Activated T-helper 2 cell treated with anti-CD3 and anti-CD28 coated beads, Interferon-gamma antibody, Interleukin-2, Interleukin-4, amounts not matched to agents 10 μg/mL and 5 μg/mL and 100 μg/mL, durations not matched to agents 14 hours and 24 hours and 36 hours (primary cell): ENCODE measurements around the gene GPR143. TPM values are rescaled to one million over a fixed set of nuclear protein-coding genes. Genes with fewer than 3 reads are reported as not detected.
"Not testable (repeated sequence)": the region's sequence is repeated elsewhere in the genome, so short reads cannot be mapped to it uniquely, and the experiment has no call there.

Experiments used
- DNase-seq: peaks from one replicate; pipeline ENCODE4 v3.0.0; 2021; ENCODE audit warnings: low spot score
- H3K27ac Mint-ChIP-seq: one replicate; pipeline ENCODE4 v1.8.0; 2021; ENCODE audit warnings: mixed read lengths
- H3K27me3 Mint-ChIP-seq: one replicate; pipeline ENCODE4 v1.8.0; 2021; ENCODE audit warnings: low read depth, mixed read lengths
- H3K36me3 Mint-ChIP-seq: one replicate; pipeline ENCODE4 v1.8.0; 2021; ENCODE audit warnings: low read depth, mixed read lengths
- H3K4me1 Mint-ChIP-seq: one replicate; pipeline ENCODE4 v1.8.0; 2021; ENCODE audit warnings: low read depth, mixed read lengths
- H3K4me3 Mint-ChIP-seq: one replicate; pipeline ENCODE4 v1.8.0; 2021; ENCODE audit warnings: low read depth, mild to moderate bottlenecking, moderate library complexity, mixed read lengths
- H3K9me3 Mint-ChIP-seq: one replicate; pipeline ENCODE4 v1.8.0; 2021; ENCODE audit warnings: mixed read lengths
- intact Hi-C: fragments of 100-400 bp; cut with micrococcal nuclease; formaldehyde crosslinking; loops from one replicate; pipeline ENCODE4 v1.15.1; 2023
- total RNA-seq: library from RNA; stranded (reverse); gene quantifications from 2 replicates; pipeline ENCODE4 v1.2.3, GENCODE V29; 2022

GPR143 gene
- total RNA-seq, 1 donor from 2014 or later = not detected

DNA sequence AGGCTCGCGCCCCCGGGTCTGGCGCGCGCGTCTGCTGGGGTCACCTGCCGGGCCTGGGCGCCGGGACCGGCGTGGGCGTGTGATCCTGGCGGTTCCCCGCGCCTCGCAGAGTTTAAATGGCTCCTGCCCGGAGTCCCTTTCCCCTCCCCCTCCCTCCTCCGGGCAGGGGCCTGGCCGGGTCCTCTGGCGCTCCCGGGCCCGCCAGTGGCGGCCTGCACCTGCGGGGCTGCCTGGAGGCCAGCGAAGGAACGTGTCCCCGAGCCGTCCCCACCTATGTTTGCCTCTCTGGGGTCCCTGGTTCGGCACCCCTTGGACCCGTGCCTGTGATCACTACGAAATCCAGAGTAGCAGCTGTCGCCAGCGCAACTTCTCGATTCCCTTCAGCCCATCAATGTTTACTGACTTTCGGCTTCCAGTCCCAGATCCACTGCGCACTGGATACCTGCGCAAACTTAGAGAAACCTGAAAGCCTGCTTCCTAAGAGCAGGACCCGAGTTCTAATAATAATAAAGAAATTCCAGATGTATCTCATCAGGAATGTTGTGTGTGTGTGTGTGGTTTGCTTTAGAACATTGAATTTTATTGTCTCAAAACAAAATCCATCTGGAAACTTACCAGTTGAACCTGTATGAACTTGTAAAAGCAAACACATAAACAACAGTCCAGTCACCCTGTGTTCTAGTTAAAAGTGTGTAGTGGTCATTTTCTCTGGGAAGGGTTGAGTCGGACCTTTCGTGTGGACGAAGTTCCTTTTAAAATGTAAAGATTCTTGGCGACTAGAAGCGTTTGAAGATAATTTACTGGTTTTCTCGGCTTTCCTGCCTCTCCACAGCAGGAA, 21.4 kb upstream of the GPR143 start:
- Mint-ChIP-seq H3K4me1 (no peaks in the 10 kb centered on the region), H3K36me3 (no peaks in the 10 kb centered on the region), H3K4me3 (peak overlapping the region; percentile 51), H3K27ac (no peak overlapping the region), H3K9me3 (no peaks in the 10 kb centered on the region), H3K27me3 (peaks cover 38% of the 10 kb centered on the region)
- intact Hi-C loops = no loop called here
- no peak for DNase-seq

DNA sequence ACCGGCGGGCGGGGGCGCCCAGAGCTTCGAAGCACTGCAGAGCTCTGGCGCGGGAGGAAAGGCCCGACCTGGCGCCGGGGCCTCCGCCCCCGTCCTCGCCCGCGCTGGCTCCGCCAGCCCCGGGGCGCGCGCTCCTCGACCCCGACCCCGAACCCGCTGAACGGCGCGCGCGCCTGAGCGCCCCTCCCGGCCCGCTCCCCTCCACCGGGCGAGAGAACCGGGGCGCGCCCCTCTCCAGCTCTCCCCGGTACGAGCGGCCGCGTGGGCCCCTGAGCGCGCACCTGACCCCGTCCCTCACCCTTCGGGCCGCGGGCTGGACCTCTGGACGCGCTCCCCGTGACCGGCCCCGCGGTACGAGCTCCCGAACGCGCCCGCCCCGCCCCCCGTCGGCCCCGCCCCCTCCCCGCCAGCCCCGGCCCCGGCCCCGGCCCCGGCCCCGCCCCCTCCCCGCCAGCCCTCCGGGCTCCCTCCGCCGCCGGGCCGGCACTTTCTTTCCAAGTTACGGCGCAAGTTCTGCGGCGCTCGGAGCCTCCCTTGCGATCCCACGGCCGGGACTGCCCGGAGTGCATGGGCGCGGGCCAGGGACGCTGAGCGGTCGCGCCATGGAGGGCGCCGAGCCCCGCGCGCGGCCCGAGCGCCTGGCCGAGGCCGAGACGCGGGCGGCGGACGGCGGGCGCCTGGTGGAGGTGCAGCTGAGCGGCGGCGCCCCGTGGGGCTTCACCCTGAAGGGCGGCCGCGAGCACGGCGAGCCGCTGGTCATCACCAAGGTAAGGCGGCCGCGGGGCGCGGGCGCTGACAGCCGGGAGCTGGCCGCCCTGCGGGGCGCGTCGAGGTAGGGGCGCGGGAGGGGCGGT, 20.5 kb upstream of the GPR143 start, which contains the start of gene SHROOM2:
SHROOM2 (plus strand) TSS at position 486 of the 854 bp plus-strand sequence; CDS start at position 603, 117 bp downstream.
- peaks cover 38% of the 10 kb centered on the region for H3K27me3 Mint-ChIP-seq
- H3K9me3 Mint-ChIP-seq = no peaks in the 10 kb centered on the region
- no peaks in the 10 kb centered on the region for H3K4me1 Mint-ChIP-seq
- H3K36me3 Mint-ChIP-seq = no peaks in the 10 kb centered on the region
- DNase-seq = no peak
- H3K4me3 Mint-ChIP-seq = peak within 1 kb of the TSS; percentile 51
- H3K27ac Mint-ChIP-seq = no peak within 1 kb of the TSS
- intact Hi-C loops = no loop called here

DNA sequence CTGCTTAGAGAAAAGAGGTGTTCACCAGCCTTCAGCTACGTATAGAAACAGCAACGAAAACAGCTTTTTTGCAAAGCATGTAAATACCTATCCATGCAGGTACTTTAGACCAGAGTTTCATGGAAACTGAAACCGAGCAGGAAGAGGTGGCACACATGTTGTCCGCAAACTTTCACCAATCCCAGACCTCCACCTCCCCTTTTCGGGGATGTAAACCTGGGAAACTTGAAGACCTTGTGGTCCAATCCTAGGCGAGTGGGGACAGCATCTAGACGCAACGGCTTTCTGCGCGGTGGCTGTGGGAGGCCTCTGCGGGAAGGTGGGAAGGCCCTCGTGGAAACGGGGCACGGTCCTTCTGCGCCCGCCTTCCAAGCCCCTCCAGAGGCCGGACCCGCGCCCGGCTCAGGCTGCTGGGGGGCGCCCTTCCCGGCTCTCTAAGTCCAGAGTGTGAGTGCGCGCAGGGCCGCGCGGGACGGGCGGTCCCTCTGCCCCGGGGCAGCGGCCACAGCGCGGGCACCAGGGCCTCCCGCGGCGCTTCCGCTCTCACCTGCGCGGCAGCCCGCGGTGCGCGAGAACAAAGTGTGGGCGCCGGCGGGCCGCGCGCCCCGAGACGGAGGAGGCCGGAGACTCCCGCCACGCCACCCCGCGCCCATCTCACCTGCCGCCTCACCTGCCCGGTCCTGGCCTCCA, 19.8 kb upstream of the GPR143 start:
- Mint-ChIP-seq H3K4me3 (no peak overlapping the region), H3K27ac (no peak overlapping the region), H3K36me3 (no peaks in the 10 kb centered on the region), H3K4me1 (no peaks in the 10 kb centered on the region), H3K9me3 (no peaks in the 10 kb centered on the region), H3K27me3 (peaks cover 38% of the 10 kb centered on the region)
- no peak for DNase-seq
- intact Hi-C loops = no loop called here

DNA sequence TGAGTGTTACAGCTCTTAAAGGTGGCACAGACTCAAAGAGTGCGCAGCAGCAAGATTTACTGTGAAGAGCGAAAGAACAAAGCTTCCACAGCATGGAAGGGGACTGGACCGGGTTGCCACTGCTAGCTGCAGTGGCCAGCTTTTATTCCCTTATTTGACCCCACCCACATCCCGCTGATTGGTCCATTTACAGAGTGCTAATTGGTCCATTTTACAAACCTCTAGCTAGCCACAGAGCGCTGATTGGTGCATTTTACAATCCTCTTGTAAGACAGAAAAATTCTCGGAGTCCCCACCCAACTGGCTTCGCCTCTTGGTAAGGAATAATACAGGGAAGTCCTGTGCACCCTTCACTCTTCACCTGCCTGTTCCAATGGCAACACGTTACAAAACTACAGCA, 18.7 kb upstream of the GPR143 start:
- H3K27ac Mint-ChIP-seq = no peak overlapping the region
- no peak for DNase-seq
- peaks cover 37% of the 10 kb centered on the region for H3K27me3 Mint-ChIP-seq
- H3K36me3 Mint-ChIP-seq = no peaks in the 10 kb centered on the region
- intact Hi-C loops = no loop called here
- H3K4me1 Mint-ChIP-seq = no peaks in the 10 kb centered on the region
- H3K4me3 Mint-ChIP-seq = no peak overlapping the region
- no peaks in the 10 kb centered on the region for H3K9me3 Mint-ChIP-seq

DNA sequence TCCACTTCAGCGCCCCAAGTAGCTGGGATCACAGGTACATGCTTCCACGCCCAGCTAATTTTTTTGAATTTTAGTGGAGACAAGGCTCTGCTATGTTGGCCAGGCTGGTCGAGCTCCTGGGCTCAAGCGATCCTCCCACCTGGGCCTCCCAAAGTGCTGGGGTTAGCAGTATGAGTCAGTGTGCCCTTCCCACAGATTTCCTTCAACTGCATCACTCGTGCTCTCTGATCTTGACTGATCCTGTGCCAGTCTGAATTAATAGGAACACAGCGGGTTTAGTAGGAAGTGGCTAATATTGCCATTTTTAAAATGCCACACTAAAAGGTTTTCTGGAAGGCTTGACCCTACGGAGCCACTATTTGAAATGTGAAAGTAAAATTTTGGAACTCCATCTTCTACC, 16.3 kb upstream of the GPR143 start:
- no peak for DNase-seq
- Mint-ChIP-seq H3K27me3 (peaks cover 30% of the 10 kb centered on the region), H3K9me3 (no peaks in the 10 kb centered on the region), H3K4me3 (no peak overlapping the region), H3K4me1 (no peaks in the 10 kb centered on the region), H3K36me3 (no peaks in the 10 kb centered on the region), H3K27ac (no peak overlapping the region)
- intact Hi-C loops = no loop called here

DNA sequence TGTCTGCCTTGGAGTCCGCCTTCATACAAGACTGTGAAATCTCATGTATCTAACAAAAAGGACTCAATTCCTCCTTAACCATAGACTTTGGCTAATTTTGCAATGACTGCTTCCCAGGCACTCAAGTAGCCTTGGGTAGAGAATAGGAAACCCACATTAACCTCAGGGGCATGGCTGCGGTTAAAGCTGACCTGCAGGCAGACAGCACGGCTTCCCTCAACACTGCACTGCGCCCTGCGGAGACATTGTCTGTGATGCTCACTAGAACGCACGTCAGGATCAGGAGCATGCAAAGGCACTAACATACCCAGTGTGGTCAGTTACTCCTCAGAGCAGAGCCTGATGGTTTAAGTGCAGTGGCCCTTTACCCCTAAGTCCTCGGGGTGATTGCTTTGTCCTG, 10.3 kb upstream of the GPR143 start:
- H3K27me3 Mint-ChIP-seq = peaks cover 13% of the 10 kb centered on the region
- H3K9me3 Mint-ChIP-seq = no peaks in the 10 kb centered on the region
- no peak overlapping the region for H3K4me3 Mint-ChIP-seq
- no peak for DNase-seq
- no peaks in the 10 kb centered on the region for H3K4me1 Mint-ChIP-seq
- no peak overlapping the region for H3K27ac Mint-ChIP-seq
- intact Hi-C loops = no loop called here
- H3K36me3 Mint-ChIP-seq = no peaks in the 10 kb centered on the region

DNA sequence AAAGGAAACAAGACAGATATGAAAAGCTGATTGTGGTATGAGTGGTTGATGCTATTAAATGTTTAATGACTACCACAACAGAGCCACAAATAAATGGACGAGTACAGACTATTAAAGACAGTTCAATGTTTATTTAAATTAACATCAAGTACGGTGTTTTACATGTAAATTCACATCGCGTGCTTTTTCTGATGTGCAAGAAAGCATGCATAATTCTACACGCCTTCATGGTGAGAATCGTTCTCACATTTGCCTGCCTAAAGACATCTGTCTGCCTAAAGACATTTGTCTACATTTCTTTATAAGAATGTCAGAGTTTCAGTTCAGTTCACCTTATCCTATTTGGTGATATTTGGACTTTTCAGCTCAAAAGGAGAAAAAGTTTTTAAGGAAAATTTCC, 7.3 kb upstream of the GPR143 start:
- no peak for DNase-seq
- intact Hi-C loops = no loop called here
- peaks cover 12% of the 10 kb centered on the region for H3K27me3 Mint-ChIP-seq

DNA sequence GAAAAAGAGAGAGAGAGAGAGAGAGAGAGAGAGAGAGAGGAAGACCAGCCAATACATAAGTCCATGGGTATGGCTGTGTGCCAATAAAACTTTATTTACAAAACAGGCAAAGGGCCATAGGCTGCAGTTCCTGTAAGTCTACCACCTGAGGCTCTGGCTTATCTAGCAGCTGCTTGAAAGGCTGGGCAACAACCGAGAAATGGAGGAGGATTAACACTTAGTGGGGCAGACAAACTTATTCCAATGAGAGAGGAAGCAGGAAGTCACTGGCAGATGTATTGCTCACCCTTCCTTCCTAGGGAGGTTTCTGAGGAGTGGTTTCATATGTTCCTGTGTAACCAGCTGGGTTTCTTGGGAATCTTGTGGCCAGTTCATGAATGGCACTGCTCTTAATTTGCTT, 4.7 kb upstream of the GPR143 start:
- H3K36me3 Mint-ChIP-seq = no peaks in the 10 kb centered on the region
- peaks cover 15% of the 10 kb centered on the region for H3K27me3 Mint-ChIP-seq
- H3K4me3 Mint-ChIP-seq = no peak overlapping the region
- no peak for DNase-seq
- intact Hi-C loops = no loop called here
- H3K4me1 Mint-ChIP-seq = no peaks in the 10 kb centered on the region
- no peak overlapping the region for H3K27ac Mint-ChIP-seq
- H3K9me3 Mint-ChIP-seq = no peaks in the 10 kb centered on the region

More for the DNA sequence above, 7.3 kb upstream of the GPR143 start:
- H3K9me3 Mint-ChIP-seq = no peaks in the 10 kb centered on the region
- H3K4me1 Mint-ChIP-seq = no peaks in the 10 kb centered on the region
- no peaks in the 10 kb centered on the region for H3K36me3 Mint-ChIP-seq
- no peak overlapping the region for H3K27ac Mint-ChIP-seq
- no peak overlapping the region for H3K4me3 Mint-ChIP-seq

DNA sequence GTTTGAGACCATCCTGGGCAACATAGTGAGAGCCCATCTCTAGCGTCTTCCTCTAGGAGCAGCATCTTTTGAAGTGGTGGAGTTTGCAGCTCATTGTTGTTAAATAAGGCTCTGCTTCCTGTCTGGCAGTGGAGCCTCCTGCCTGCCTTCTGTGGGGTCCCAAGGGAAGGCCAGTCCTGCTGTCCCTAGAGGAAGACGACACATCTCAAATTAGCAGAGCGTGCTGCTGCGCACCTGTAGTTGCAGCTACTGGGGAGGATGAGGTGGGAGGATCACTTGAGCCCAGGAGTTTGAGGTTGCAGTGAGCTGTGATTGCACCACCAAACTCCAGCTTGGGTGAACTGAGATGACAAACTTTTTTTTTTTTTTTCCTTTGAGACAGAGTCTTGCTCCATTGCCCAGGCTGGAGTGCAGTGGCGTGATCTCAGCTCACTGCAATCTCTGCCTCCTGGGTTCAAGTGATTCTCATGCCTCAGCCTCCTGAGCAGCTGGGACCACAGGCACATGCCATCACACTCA, 2.7 kb upstream of the GPR143 start:
- H3K4me1 Mint-ChIP-seq, DNase-seq, H3K9me3 Mint-ChIP-seq, H3K36me3 Mint-ChIP-seq, intact Hi-C loops, H3K27ac Mint-ChIP-seq, H3K4me3 Mint-ChIP-seq: not testable (repeated sequence)
- H3K27me3 Mint-ChIP-seq = peaks cover 14% of the 10 kb centered on the region

DNA sequence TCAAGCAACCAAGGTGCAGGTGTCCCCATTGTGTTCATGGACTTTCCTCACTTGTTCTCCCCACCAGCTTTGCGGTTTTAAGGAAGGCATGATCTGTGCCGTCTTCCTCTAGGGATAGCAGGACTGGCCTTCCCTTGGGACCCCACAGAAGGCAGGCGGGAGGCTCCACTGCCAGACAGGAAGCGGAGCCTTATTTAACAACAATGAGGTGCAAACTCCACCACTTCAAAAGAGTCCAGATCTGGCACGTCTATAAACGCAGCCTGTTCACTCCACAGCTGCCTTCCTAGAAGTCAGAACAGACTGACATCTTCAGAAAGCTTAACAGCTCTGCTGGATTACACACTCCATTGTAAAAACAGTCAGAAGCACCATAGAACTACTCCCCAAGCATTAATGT, 1.7 kb upstream of the GPR143 start:
- Mint-ChIP-seq H3K9me3 (no peaks in the 10 kb centered on the region), H3K4me1 (no peaks in the 10 kb centered on the region), H3K27me3 (peaks cover 15% of the 10 kb centered on the region), H3K36me3 (no peaks in the 10 kb centered on the region), H3K4me3 (no peak overlapping the region), H3K27ac (no peak overlapping the region)
- intact Hi-C loops = no loop called here
- no peak for DNase-seq

DNA sequence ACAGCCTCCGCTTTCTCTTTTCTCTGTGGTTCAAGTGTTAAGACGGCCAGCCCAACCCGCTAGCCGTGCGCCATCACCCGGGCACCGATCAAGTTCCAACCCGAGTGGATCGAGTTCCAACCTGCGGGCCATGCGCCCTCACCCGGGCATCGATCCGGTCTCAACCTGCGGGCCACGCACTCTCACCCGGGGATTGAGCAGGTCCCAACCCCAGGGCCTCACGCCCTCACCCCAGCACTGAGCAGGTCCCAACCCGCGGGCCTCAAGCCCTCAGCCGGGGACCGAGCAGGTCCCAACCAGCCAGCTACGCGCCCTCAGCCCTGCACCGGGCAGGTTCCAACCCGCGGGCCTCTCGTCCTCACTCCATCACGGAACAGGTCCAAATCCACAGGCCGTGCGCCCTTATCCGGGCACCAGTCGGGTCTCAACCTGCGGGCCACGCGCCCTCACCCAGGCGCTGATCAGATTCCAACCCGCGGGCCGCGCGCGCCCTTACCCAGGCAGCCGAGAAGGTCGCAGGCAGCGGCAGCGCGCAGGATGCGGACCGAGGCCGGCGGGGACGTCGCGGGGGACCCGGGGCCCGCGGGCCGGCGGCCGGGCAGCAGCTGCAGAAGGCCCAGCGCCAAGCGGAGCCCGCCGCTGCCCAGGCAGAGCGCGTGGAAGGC, 443 bp downstream of the GPR143 start:
- H3K27ac Mint-ChIP-seq = no peak overlapping the region

DNA sequence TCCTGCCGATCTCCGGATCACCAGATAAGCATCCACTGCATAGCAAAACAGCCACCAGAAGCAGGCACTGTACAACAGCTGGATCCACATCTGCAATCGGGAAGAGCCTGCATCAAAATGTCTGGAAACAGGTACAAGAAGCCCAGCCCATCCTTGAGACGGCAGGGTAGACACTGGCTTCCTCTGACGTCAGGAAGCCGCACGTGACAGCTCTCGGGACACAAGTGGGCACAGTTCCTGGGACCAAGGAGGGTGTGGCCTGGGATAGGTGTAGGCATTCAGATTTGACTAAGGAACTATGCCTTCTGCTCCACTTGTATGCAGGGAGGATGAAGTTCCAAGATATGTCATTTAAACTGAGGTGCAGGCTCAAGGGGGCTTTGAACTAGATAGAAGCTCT, 6.3 kb downstream of the GPR143 start:
- H3K4me1 Mint-ChIP-seq = no peaks in the 10 kb centered on the region
- no peaks in the 10 kb centered on the region for H3K9me3 Mint-ChIP-seq
- DNase-seq = no peak
- H3K4me3 Mint-ChIP-seq = no peak overlapping the region
- intact Hi-C loops = no loop called here
- no peak overlapping the region for H3K27ac Mint-ChIP-seq
- peaks cover 8% of the 10 kb centered on the region for H3K27me3 Mint-ChIP-seq
- no peaks in the 10 kb centered on the region for H3K36me3 Mint-ChIP-seq

More for the DNA sequence above, 443 bp downstream of the GPR143 start:
- Mint-ChIP-seq H3K4me1 (no peaks in the 10 kb centered on the region), H3K4me3 (no peak overlapping the region), H3K27me3 (peaks cover 15% of the 10 kb centered on the region), H3K9me3 (no peaks in the 10 kb centered on the region), H3K36me3 (no peaks in the 10 kb centered on the region)
- intact Hi-C loops = no loop called here
- no peak for DNase-seq
